Suprapubic skin (tissue), 3 donors: ENCODE results near the gene TLR4.

Experiments
- CTCF ChIP-seq, 2 donors: fragments of 200-600 bp in 1 of 2; fragments of 450-650 bp in 1 of 2; sonication (generic) in 1 of 2; IDR thresholded peaks; one replicate each; pipeline ENCODE4 v1.5.1; 2016 to 2019; ENCODE audit warnings: antibody characterized with exemption in 2 of 2, mild to moderate bottlenecking in 1 of 2, moderate library complexity in 1 of 2
- POLR2A ChIP-seq, 2 donors: fragments of 450-650 bp; IDR thresholded peaks; one replicate each; pipeline ENCODE4 v1.6.1; 2017; ENCODE audit warnings: antibody characterized with exemption in 2 of 2, mild to moderate bottlenecking in 2 of 2, moderate library complexity in 2 of 2

GRCh38 chr9:117720987-117721386, 16.8 kb downstream of the TLR4 start:
- no peak for TF ChIP-seq POLR2A (IDR thresholded peaks at IDR 0.05)
- TF ChIP-seq CTCF (IDR thresholded peaks at IDR 0.05), result no peak
